DMS53 treated with DMSO at 0.1 percent for 48 hours (cell line): Measurements from ENCODE around the gene LONRF3.

Experiments used
- DNase-seq: peaks from one replicate; lab custom pipeline; 2025; ENCODE audit not compliant: unreplicated experiment; lab: John Stamatoyannopoulos, UW

The LONRF3 gene

GRCh38 chrX:119036107-119037029 is 62.0 kb downstream of the LONRF3 start:
- peak; percentile 43 for DNase-seq

- DNase-seq, result no peak
Observed at GRCh38 chrX:119040432-119040831, 66.0 kb downstream of the LONRF3 start.

GRCh38 chrX:119041175-119041574 is 66.8 kb downstream of the LONRF3 start:
- DNase-seq, result peak; percentile 67

- no peak for DNase-seq
Observed at GRCh38 chrX:119042040-119042439, 67.6 kb downstream of the LONRF3 start.

- DNase-seq, result no peak
Observed at GRCh38 chrX:119042996-119043395, 68.6 kb downstream of the LONRF3 start.

- no peak for DNase-seq
Observed at GRCh38 chrX:119045884-119046283, 71.5 kb downstream of the LONRF3 start.

- DNase-seq, result no peak
Observed at GRCh38 chrX:119055687-119056086, 81.3 kb downstream of the LONRF3 start.

- DNase-seq, result no peak
Observed at GRCh38 chrX:119062750-119063374, 88.4 kb downstream of the LONRF3 start.

- DNase-seq, result no peak
Observed at GRCh38 chrX:119063428-119063827, 89.0 kb downstream of the LONRF3 start.

GRCh38 chrX:119067023-119067739 is 92.8 kb downstream of the LONRF3 start:
- DNase-seq, result peak; percentile 46
